ENCODE results near the gene KLB.

Gene KLB

DNA sequence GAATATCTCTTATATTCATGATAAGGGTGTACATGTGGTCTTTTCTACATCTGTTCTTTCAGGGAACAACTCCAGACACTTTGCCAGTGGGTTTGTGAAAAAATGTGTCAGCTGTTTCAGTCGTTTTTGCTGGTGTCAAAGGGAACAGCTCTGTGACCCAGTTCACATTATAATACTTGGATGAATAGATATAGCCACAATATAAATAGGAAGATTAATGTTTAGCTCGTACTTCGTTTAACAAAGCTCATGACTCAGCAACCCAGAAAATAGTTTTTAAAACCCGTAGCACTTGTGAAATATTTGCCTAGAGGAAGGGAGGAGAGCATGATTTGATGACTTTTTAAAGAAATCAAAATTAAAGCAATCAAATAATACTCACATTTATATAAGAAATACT is 60.0 kb downstream of the KLB start:
- no peak for DNase-seq

- no peak for DNase-seq
These were observed 60.7 kb downstream of the KLB start for GRCh38 chr4:39467464-39467863.

- peak; percentile 71 to 84 for DNase-seq
These were observed 62.8 kb downstream of the KLB start for GRCh38 chr4:39469429-39470077.

GRCh38 chr4:39470402-39470801 is 63.7 kb downstream of the KLB start:
- DNase-seq = no peak

GRCh38 chr4:39472396-39472795 is 65.7 kb downstream of the KLB start:
- DNase-seq = no peak

DNA sequence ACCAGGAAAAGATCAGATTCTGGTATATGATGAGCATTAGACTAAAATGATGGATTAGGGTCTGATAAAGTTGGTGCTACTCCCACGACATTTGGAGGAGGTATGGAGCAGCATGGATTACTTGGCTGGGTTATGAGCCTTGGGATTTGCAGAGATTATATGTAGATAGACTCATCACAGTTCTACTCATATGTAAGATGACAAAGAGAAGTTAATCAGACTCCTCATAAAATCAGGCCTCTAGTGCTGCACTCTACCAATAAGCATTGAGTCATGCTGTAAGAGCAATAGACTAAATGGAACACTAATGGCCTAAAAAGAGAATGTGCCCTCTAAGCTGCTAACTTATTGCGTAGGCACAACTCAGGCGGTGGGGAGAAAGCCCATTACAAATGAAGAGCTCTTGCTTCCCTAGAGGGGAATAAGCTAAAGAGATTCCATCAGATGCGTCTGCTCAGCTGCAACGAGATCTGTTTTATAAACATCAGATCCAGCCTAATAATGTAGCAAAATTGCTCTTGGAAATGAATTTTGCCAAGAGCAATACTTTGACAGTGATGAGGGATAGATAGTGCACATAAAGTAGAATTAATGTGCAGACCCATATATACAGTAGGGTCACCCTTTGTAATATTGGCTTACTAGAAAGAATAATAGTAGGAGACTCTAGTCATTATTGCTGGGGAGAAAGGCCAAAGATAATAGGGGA is 69.6 kb downstream of the KLB start:
- no peak for DNase-seq

DNA sequence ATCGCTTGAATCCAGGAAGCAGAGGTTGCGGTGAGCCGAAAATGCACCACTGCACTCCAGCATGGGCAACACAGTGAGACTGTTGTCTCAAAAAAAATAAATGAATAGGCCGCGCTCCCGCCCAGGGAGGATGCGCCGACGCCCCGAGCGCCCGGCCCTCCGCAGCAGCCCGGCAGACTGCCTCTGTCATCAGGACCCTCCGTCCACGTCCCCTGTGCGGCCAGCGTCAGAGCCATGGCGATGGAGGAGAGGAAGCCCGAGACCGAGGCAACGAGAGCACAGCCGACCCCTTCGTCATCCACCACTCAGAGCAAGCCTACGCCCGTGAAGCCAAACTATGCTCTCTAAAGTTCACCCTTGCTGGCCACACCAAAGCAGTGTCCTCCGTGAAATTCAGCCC is 73.5 kb downstream of the KLB start:
- DNase-seq = no peak

- DNase-seq = no peak
These were observed 74.4 kb downstream of the KLB start for GRCh38 chr4:39480902-39481695.

GRCh38 chr4:39484582-39485272 is 78.0 kb downstream of the KLB start:
- DNase-seq = no peak

DNA sequence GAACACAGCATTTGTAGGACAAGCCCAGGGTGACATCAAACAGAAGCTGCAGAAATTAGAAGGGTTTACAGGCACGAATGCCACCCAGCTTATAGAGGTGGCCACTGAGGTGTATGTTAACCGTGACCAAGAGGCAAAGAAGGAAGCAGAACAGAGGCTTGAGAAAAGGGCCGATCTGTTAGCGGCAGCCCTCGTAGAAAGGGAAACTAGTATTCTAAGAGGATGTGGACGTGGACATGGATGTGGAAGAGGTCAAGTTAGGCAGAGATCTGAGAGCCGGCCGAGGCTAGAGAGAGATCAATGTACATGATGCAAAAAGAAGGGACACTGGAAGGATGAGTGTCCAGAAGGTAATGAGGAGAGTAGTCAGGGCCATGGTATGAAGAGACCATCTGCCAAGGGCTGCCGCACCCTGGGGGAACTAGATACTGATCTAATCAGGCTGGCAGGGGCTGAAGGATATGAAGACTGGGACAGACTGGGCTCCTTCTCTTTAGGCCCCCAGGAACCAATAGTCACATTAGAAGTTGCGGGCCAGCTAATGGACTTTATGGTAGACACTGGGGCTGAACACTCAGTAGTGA is 79.6 kb downstream of the KLB start:
- DNase-seq = no peak

- no peak for DNase-seq
These were observed 83.6 kb downstream of the KLB start for GRCh38 chr4:39490322-39490721.

- no peak for DNase-seq
These were observed 87.6 kb downstream of the KLB start for GRCh38 chr4:39494354-39494753.

DNA sequence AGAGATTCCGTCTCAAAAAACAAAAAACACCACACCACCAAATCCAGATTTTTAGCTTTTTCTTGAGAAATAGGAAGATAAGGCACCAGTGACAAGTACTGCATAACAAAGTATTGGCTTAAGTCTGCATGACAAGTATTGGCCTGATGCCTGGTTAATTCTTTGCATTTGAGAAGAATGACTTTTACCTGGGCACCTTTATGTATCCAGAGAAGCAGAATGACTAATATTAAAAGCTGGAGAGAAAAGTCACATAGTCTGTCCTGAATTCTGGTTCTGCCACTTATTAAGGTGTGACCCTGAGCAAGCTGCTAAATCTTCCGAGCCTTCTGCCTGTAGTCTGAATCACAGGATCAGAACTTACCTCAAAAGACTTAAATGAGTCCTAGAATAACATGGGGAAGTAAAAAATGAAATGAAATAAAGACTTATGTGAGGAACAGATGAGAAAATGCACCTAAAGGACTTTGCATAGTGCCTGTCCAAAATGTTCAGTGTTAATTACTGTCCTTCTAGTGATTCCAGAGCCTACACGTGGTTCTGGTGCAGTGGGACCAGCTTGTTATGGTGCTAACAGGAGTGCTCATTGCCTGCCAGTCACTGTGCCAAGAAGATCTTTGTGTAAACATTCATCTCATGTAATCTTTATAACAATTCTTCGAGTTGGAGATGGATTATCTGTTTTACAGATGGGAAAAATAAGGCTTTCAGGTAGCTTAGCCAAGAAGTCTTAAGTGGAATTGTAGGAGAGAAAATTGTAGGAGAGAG is 88.9 kb downstream of the KLB start:
- DNase-seq = no peak

- no peak for DNase-seq
These were observed 91.4 kb downstream of the KLB start for GRCh38 chr4:39497909-39498726.

DNA sequence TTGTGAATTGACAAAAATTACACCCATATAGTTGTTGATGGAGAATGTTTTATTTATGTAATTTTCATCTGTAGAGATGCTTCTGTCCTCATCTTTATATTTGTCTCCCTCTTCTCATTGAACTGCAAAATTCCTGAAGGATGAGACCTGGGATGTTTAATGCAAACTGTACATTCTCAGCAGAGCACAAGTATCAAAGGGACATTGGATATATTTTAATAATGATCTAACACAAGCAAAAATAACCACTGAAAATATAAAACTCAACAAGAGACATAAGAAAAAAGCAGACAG is 91.9 kb downstream of the KLB start:
- no peak for DNase-seq

All from NCI-H524 (cell line).